ENCODE data around the gene BLOC1S5. TPM values are rescaled to one million over a fixed set of nuclear protein-coding genes. Genes with fewer than 3 reads are reported as not detected.
"Not testable (repeated sequence)": the region's sequence is repeated elsewhere in the genome, so short reads cannot be mapped to it uniquely, and the experiment has no call there.

Gene BLOC1S5
- total RNA-seq, 4 donors from 2014 or later = 8.3 to 13.1 (median 10.5) TPM

DNA sequence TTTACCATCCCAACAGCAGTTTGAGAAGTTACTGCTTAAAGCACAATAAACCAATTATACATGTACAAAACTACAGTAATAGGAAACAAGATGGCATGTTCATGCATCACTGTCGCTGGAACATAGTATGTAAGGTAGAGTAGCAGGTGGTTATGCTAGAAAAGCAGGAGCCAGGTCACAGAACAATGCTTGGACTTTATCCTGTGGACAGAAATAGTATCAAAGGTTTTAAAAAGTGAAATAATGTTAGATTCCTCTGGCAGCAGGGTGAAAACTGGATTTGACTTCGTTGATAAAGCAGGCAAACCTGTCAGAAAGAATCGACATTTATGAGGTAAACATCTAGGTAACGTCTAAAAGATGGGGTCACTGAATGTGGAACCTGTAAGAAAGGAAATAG lies 2.5 kb downstream of the BLOC1S5 start:
- ATAC-seq (ENCODE audit: low FRiP score) = no peak
- DNase-seq (ENCODE audit: low spot score) = no peak
- TF ChIP-seq, protein P1, sequence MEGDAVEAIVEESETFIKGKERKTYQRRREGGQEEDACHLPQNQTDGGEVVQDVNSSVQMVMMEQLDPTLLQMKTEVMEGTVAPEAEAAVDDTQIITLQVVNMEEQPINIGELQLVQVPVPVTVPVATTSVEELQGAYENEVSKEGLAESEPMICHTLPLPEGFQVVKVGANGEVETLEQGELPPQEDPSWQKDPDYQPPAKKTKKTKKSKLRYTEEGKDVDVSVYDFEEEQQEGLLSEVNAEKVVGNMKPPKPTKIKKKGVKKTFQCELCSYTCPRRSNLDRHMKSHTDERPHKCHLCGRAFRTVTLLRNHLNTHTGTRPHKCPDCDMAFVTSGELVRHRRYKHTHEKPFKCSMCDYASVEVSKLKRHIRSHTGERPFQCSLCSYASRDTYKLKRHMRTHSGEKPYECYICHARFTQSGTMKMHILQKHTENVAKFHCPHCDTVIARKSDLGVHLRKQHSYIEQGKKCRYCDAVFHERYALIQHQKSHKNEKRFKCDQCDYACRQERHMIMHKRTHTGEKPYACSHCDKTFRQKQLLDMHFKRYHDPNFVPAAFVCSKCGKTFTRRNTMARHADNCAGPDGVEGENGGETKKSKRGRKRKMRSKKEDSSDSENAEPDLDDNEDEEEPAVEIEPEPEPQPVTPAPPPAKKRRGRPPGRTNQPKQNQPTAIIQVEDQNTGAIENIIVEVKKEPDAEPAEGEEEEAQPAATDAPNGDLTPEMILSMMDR (IDR thresholded peaks at IDR 0.05) = no peak

DNA sequence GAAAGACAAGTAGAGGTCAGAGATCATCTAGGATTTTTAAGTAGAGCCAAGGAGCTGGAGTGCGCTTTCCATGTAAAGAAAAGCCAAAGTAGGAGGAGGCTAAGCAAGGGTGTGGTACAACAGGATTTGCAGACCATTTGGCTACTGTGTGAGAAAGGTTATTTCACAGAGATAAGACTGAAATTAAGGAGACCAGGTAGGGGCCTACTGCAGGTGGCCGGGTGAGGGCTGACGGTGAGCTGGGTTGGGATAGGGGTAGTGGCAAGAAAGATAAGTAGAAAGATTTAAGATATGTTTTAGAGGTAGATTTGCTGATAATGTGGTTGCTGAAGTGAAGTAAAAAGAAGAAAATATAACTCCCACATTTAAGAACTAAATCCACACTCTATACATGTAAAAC lies 3.8 kb downstream of the BLOC1S5 start:
- TF ChIP-seq, protein P1 (IDR thresholded peaks at IDR 0.05) = no peak
- ATAC-seq (ENCODE audit: low FRiP score) (no peak), DNase-seq (ENCODE audit: low spot score) (no peak)

DNA sequence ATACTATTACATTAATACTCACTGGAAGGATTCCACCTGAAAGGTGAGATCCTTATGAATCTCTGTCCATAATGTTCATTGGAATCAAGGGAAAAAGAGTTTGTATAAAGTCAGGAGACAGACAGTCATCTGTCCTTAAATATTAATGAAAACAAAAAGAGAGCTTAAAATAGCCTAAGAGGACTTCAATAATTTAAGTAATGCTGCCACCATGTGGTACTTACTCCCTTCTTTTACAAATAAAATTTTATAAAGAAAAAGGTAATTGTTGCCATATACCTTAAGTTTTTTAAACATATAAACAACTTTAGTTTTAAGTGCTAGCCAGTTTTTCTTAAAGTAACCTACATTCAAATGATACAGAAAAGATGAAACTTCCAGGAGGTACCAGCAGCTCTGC lies 5.1 kb downstream of the BLOC1S5 start:
- ATAC-seq (ENCODE audit: low FRiP score) (no peak), DNase-seq (ENCODE audit: low spot score) (no peak)
- TF ChIP-seq, protein P1 (IDR thresholded peaks at IDR 0.05) = no peak

DNA sequence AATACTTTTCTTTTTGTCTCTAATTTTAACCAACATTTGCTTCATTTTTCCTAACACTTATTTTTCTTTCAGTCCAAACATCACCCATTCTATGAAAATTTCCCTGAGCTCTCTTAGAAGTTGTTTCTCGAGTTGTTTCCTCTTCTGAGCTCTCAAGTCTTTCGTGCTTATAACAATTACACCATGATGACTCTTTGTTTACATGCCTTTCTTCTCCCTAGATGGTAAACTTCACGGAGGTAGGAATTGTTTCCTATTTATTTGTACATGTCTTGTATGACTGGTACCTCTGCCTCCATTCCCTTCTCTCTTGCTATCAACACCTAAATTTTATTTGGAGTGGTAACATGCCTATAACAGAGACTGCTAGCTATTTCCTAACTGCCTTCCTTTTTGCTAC lies 6.4 kb downstream of the BLOC1S5 start:
- ATAC-seq (ENCODE audit: low FRiP score) (no peak), DNase-seq (ENCODE audit: low spot score) (no peak)
- TF ChIP-seq, protein P1 (IDR thresholded peaks at IDR 0.05) = no peak

DNA sequence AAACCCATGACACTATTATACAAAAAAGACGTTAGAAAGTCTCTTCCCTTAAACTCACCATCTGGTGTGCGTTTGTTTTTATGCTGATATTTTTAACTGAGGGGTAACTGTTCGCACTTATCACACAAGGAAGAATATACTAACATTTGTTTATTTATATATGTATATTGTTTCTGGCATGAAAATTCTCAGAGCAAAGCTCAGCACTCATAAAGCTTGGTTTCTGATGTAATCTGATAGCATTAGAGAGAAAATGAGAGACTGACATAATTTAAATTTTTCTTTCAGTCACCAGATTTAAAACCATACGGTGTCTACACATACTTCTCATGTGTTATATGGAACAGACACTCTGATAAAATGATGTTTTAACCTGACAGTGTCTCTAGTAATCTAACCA lies 6.9 kb downstream of the BLOC1S5 start:
- ATAC-seq (ENCODE audit: low FRiP score) = no peak
- no peak for DNase-seq (ENCODE audit: low spot score)
- TF ChIP-seq, protein P1 (IDR thresholded peaks at IDR 0.05) = no peak

DNA sequence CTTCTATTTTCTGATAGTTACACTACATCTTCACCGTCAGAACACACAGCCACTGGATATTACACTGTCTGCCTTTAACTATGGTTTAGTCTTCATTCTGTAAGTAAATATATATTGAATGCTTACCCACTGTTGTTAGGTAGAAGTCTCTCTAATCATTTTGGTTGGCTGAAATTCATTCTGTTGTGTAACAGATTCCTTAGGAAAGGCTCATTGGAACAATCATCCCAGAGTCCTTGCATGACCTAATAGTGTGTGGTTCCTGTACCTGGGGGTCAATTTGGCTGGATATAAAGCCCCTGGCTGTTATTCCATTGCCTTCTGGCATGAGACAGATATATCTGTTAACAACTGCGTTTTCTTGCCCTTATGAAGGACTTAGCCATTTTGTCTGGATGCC lies 9.9 kb downstream of the BLOC1S5 start:
- ATAC-seq (ENCODE audit: low FRiP score) = no peak
- no peak for DNase-seq (ENCODE audit: low spot score)
- TF ChIP-seq, protein P1 (IDR thresholded peaks at IDR 0.05) = no peak

DNA sequence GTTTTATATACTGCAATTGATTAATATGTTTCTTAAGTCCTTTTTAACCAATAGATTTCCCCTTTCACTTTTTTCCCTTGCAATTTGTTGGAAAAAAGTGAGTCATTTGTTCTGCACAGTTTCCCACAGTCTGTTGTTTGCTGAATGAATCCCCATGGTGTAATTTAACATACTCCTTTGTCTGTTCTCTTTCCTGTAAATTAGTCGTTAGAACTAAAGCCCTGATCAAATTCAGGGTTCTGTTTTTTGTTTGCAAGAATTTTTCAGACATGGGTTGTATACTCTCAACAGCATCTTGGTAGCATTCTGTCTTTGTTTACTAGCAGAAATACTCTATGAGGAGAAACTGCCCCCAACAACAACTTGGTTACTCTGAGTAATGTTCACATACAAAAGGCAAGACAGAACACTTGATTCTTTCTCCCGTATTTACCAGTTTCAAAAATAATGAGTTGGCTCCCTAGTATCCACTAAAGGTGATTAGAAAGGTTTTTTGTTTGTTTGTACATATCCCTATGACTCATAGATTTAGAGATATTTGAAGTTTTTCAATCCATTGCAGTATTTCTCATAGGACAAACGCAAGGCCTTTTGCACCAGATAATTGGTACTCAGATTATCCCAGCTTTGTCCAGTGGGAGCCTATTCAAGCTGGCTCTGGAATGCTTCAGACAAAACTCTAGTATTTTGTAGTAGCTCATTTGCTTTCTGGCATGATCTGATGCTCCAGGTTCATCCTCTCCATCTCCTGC lies 16.5 kb downstream of the BLOC1S5 start:
- no peak for ATAC-seq (ENCODE audit: low FRiP score)
- DNase-seq (ENCODE audit: low spot score) = no peak
- TF ChIP-seq, protein P1 (IDR thresholded peaks at IDR 0.05) = no peak

DNA sequence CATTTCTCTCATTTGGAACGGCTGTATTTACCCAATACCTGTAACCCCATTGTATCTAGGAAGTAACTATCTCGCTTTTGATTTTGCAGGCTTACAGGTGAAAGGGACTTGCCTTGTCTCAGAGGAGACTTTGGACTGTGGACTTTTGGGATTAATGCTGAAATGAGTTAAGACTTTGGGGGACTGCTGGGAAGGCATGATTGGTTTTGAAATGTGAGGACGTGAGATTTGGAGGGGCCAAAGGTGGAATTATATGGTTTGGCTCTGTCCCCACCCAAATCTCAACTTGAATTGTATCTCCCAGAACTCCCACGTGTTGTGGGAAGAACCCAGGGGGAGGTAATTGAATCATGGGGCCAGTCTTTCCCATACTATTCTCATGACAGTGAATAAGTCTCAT lies 18.4 kb downstream of the BLOC1S5 start:
- ATAC-seq (ENCODE audit: low FRiP score); DNase-seq (ENCODE audit: low spot score): not testable (repeated sequence)
